Lower leg skin (tissue), 3 donors: ENCODE data around the gene FGFRL1.

Experiments used
- POLR2A ChIP-seq, 2 donors: fragments of 450-650 bp; IDR thresholded peaks; one replicate each; pipeline ENCODE4 v1.6.1; 2016 to 2017; ENCODE audit warnings: antibody characterized with exemption in 2 of 2, mild to moderate bottlenecking in 1 of 2, moderate library complexity in 1 of 2
- TF ChIP-seq, protein P1 (sequence below), 3 donors: fragments of 450-650 bp; IDR thresholded peaks; one replicate each; pipeline ENCODE4 v1.5.1; 2016; ENCODE audit warnings: antibody characterized with exemption in 3 of 3, mild to moderate bottlenecking in 3 of 3, moderate library complexity in 2 of 3

DNA sequence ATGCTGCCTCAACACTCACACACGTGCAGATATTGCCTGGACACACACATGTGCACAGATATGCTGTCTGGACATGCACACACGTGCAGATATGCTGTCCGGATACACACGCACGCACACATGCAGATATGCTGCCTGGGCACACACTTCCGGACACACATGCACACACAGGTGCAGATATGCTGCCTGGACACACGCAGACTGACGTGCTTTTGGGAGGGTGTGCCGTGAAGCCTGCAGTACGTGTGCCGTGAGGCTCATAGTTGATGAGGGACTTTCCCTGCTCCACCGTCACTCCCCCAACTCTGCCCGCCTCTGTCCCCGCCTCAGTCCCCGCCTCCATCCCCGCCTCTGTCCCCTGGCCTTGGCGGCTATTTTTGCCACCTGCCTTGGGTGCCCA lies 14.7 kb downstream of the FGFRL1 start:
- TF ChIP-seq, protein P1, sequence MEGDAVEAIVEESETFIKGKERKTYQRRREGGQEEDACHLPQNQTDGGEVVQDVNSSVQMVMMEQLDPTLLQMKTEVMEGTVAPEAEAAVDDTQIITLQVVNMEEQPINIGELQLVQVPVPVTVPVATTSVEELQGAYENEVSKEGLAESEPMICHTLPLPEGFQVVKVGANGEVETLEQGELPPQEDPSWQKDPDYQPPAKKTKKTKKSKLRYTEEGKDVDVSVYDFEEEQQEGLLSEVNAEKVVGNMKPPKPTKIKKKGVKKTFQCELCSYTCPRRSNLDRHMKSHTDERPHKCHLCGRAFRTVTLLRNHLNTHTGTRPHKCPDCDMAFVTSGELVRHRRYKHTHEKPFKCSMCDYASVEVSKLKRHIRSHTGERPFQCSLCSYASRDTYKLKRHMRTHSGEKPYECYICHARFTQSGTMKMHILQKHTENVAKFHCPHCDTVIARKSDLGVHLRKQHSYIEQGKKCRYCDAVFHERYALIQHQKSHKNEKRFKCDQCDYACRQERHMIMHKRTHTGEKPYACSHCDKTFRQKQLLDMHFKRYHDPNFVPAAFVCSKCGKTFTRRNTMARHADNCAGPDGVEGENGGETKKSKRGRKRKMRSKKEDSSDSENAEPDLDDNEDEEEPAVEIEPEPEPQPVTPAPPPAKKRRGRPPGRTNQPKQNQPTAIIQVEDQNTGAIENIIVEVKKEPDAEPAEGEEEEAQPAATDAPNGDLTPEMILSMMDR (IDR thresholded peaks at IDR 0.05): no peak
- no peak for TF ChIP-seq POLR2A (IDR thresholded peaks at IDR 0.05)
